Limb (tissue), 2 donors: ENCODE results near the gene WNT11.

Experiments used
- DNase-seq, 2 donors: peaks; one replicate each; pipeline ENCODE4 v3.0.0-alpha.2; 2016; ENCODE audit errors: extremely low spot score in 2 of 2

WNT11 gene

GRCh38 chr11:76176463-76176862 lies 29.8 kb downstream of the WNT11 start:
- no peak for DNase-seq

DNA sequence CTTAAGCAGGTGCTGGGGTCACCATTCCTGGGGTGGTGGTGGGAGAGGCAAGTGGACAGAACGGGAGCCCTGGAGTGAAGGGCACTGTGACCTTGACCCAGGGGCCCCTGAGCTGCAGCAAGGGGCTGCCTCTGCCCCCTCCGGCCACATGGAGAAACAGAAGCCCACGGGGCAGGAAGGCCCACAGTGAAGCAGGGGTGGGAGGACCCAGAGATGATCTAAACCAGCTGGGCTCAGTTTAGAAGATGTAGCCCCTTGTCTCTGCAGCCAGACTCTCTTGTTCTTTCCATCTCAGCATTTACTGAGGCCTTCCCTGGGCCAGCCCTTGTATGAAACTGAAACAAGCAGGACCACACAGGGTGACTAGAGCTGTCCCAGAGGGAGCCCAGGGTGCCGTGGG lies 30.5 kb downstream of the WNT11 start:
- no peak for DNase-seq

DNA sequence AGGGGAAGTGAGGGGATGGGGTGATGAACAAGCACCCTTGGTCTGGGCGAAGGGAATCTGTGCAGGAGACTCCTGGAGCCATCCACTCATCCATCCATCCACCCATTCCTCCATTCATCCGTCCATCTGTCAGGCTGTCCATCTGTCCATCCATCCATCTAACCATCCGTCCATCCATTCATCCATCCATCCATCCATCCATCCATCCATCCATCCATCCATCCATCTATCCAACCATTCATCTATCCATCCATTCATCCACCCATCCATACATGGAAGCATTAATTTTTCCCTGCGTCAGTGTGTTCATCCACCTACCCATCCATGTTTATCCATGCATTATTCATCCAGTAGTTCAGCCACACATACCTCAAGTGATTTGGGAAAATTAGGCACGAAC lies 32.0 kb downstream of the WNT11 start:
- DNase-seq, result no peak

- no peak for DNase-seq
Observed at GRCh38 chr11:76173663-76174062, 32.6 kb downstream of the WNT11 start.

GRCh38 chr11:76172583-76172982 lies 33.7 kb downstream of the WNT11 start:
- no peak for DNase-seq

DNA sequence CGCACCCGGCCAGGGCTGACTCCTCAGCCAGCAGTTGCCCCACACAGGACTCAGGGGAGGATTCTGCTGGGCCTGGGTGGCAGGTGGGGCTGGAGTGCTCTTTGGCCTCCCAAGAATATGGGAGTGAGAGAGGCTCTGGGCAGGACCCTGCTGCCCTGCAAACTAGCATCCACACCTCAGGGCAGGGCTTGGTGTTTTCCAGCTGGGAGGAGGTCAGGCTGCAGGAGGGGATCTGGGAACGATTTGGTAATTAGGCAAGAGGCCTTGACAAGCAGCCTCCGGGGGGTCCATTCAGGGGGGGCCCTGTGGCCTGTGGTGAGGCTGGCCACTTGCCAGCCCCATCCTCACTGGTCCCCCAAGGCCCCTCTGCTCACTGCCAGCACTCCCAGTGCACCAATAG lies 35.8 kb downstream of the WNT11 start:
- no peak for DNase-seq

DNA sequence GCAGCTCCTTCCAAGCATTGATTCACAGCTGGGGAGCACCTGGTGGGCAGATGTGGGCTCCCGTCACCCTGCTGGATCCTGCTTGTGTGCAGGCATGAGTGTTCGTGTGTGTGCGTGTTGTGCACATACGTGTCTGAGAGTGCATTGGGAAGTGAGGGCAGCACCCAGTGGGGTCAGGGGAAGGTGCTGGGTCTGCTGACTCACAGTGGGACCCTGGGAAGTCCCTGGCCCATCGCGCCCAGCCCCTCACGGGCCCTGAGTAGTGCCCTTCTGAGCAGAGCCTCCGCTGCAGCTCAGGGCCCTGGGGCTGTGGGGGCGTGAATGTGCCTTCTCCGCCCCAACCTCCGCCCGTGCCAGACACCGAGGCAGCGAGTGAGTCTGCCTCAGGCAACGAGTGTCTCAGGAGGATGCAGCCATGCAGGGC lies 36.8 kb downstream of the WNT11 start:
- DNase-seq, result no peak

DNA sequence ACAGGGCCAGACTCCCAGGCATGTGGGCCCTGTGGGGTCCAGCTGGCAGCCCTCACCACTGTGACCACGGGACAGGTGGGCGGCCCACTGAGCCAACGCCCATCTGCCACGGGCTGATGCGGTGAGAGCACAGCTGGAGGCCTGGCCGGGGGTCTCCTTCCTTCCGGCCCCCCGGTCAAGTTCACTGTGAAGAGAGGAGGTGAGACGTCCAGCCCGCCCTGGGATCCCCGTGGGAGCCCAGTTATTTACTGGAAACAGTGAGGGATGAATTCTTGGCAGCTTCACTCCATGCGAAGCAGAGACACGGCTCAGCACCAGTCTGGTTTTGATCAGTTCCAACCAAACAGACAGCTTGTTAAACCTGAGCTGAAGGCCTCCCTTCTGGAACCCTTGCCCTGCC lies 38.7 kb downstream of the WNT11 start:
- peak; percentile 42 to 63 for DNase-seq

DNA sequence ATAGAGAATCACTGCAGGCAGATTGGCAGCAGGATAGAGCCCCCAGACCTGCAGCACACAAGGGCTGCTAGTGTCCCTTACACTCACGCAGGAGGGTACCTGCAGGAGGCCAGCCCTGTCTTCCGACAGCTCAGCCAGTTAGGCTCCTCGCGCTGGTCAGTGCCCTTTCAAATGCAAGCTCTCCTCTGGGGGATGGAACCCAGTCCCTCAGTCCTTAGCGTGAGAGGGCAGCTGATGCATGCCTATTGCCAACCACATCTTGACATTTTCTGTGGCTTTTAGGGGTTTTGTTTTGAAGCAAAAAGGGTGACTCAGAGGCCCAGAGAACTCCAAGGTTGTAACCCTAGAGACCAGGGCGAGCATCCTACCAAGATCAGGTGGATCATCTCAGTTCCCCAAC lies 40.0 kb downstream of the WNT11 start:
- no peak for DNase-seq

- DNase-seq, result no peak
Observed at GRCh38 chr11:76164861-76165751, 41.2 kb downstream of the WNT11 start.

DNA sequence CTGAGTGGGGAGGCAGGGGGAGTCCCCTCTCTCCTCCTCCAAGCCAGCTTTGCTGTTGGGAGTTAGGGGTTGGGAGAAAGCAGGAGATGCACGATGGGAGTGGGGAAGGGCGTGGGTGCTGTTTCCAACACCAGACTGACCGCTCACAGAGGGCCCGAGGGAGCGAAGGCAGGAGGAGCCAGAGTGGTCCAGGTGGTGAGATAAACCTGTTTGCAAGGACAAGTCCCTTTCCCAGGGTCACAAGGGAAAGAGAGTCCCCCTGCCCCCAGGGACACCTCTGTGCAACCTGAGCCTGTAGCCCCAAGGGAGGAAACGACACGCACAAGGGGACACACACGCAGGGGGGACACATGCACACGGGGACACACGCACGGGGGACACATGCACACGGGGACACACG lies 42.2 kb downstream of the WNT11 start:
- DNase-seq, result no peak

GRCh38 chr11:76163289-76163880 lies 42.9 kb downstream of the WNT11 start:
- DNase-seq, result no peak

DNA sequence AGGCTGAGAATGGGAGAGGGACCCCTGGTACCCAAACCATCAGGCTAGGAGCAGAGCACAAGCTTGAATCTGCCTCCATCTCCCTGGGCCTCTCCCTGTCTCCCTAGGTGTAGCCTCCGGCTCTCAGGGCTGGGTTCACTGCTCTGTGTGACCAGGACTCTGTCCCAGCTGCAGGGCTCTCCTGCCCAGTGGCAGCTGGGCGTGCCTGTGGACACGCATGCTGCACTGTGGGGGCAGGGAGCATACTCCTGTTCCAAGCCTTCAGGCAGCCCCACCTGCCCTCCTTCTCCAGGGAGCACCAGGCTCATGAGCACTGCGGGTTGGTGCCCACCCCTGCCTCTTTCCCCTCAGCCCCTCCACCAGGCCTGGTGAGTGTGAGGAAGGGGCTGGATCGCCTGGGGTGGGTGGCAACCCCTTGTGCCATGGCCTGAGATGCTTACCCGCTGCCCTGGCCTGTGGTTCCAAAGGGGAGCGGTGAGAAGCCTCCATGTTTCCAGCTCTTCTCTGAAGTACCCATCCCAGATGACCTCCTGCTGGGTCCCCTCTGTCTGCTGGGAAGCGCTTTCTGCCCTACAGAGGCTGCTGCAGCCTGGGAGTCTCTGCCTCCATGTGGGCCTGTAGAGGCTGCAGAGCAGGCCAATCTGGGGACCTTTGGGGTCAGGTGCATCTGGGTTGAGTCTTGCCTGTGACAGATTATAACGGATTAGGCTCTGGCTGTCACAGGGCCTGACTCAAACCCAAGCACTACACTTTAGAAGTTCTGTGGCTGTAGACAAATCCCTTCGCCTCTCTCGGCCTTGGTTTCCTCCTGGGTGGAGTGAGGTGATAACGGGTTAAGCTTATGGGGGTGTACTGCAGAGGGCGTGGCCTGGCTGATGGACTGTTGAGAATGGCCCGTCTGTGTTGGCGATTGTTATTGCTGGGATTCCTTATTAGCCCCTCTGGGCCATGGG lies 43.7 kb downstream of the WNT11 start:
- no peak for DNase-seq

GRCh38 chr11:76161261-76161961 lies 44.9 kb downstream of the WNT11 start:
- DNase-seq, result peak; percentile 45 to 80

GRCh38 chr11:76160856-76161255 lies 45.4 kb downstream of the WNT11 start:
- DNase-seq, result no peak

DNA sequence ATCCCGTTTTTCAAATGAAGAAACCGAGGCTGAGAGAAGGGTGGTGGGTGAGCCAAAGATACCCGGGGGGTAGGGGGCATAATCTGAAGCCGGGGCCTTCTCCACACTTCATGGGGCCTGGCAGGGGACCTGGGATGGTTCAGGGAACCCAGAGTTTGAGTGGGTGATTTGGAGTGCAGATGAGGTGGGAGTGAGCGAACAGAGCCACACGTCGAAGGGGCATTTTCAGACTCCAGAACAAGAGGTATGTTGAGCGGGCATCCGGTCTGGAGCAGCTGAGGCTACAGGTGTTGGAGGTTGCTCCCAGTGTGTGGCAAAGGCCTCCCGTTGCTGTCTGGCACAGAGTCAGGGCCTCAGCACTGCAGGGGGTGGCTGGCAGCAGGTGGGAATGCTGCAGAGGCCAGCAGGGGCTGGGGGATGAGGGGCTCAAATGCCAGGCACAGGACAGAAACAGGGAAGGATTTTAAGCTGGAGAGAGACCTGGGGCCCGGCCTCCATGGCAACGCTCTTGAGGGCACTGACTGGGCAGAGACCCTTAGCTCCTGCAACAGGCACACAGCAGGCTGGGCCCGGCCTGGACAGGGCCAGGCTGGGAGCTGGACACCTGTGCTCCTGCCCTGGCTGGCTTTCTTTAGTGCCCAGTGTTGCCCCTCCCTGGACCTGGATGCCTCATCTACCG lies 46.2 kb downstream of the WNT11 start:
- no peak for DNase-seq

- DNase-seq, result no peak
Observed at GRCh38 chr11:76159303-76159937, 46.9 kb downstream of the WNT11 start.

- no peak for DNase-seq
Observed at GRCh38 chr11:76158394-76159302, 47.7 kb downstream of the WNT11 start.

DNA sequence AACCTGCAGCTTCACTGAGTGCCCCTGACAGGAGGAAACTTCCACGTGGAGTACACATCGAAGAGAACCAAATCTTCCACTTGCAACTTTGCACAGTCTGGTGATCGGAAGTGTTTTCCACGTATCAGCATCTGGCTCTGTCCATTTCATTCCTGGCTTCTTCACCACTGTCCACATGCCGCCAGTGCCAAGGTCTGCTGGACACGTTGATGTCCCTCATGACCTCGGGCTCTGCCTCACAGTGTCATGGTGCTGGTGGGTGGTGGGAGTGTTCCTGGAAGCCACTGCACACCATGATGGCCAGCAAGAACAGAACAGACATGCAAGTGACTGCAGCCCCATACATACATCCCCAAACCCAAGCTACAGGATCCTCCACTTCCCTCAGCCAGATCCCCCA lies 48.4 kb downstream of the WNT11 start:
- no peak for DNase-seq
